BE2C (cell line): ENCODE results near the gene TBC1D2.

ENCODE experiments used
- DNase-seq: peaks from one replicate; pipeline ENCODE4 v3.0.0-alpha.2; 2020
- H3K27me3 ChIP-seq: fragments of 250-450 bp; sonication (Bioruptor Pico); 2 replicates; pipeline ENCODE4 v1.5.1; 2020; ENCODE audit warnings: mild to moderate bottlenecking
- H3K36me3 ChIP-seq: fragments of 250-450 bp; sonication (Bioruptor Pico); 2 replicates; pipeline ENCODE4 v1.5.1; 2020; ENCODE audit warnings: mild to moderate bottlenecking
- H3K4me1 ChIP-seq: fragments of 250-450 bp; sonication (Bioruptor Pico); 2 replicates; pipeline ENCODE4 v1.5.1; 2020
- H3K4me3 ChIP-seq: 2 replicates; pipeline ENCODE4 v1.5.1; 2011; ENCODE audit warnings: low read depth, low read length
- H3K9me3 ChIP-seq: fragments of 250-450 bp; sonication (Bioruptor Pico); 2 replicates; pipeline ENCODE4 v1.5.1; 2020
- TF ChIP-seq, protein P1 (sequence below): IDR thresholded peaks from 2 replicates; pipeline ENCODE4 v1.5.1; 2012; ENCODE audit warnings: mild to moderate bottlenecking, low read depth, low read length

The TBC1D2 gene

GRCh38 chr9:98191181-98191608 is 64.3 kb downstream of the TBC1D2 start:
- peak overlapping the region; percentile 74 for H3K4me3 ChIP-seq
- H3K36me3 ChIP-seq = no peaks in the 10 kb centered on the region

GRCh38 chr9:98190757-98191105 is 64.7 kb downstream of the TBC1D2 start:
- Histone ChIP-seq H3K4me3 (peak overlapping the region; percentile 74), H3K36me3 (no peaks in the 10 kb centered on the region)

More at GRCh38 chr9:98191181-98191608, 64.3 kb downstream of the TBC1D2 start:
- Histone ChIP-seq H3K4me1 (peaks cover 5% of the 10 kb centered on the region), H3K9me3 (no peaks in the 10 kb centered on the region), H3K27me3 (no peaks in the 10 kb centered on the region)
- no peak for DNase-seq
- TF ChIP-seq, protein P1, sequence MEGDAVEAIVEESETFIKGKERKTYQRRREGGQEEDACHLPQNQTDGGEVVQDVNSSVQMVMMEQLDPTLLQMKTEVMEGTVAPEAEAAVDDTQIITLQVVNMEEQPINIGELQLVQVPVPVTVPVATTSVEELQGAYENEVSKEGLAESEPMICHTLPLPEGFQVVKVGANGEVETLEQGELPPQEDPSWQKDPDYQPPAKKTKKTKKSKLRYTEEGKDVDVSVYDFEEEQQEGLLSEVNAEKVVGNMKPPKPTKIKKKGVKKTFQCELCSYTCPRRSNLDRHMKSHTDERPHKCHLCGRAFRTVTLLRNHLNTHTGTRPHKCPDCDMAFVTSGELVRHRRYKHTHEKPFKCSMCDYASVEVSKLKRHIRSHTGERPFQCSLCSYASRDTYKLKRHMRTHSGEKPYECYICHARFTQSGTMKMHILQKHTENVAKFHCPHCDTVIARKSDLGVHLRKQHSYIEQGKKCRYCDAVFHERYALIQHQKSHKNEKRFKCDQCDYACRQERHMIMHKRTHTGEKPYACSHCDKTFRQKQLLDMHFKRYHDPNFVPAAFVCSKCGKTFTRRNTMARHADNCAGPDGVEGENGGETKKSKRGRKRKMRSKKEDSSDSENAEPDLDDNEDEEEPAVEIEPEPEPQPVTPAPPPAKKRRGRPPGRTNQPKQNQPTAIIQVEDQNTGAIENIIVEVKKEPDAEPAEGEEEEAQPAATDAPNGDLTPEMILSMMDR = no peak

DNA sequence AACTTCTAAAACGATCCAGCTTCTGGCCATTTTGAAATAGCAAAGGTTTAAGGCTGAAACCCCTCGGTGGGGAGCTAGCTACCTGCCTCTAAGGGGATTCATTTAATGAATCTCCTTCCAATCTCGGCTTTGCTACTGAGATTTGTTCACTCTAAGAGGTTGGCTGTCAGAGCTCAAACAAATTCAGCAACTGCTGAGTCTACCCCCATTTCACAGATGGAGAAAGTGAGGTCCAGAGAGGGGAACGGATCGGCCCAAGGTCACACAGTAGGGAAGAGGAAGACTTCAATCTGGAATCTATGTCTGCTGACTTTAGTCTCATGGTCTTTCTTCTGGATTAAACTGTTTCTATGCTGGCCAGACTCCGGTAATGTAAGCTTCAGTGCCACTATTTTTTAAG is 66.0 kb downstream of the TBC1D2 start:
- no peak overlapping the region for H3K4me3 ChIP-seq
- TF ChIP-seq, protein P1 = no peak
- H3K9me3 ChIP-seq = no peaks in the 10 kb centered on the region
- no peaks in the 10 kb centered on the region for H3K36me3 ChIP-seq
- no peak for DNase-seq
- no peaks in the 10 kb centered on the region for H3K27me3 ChIP-seq
- H3K4me1 ChIP-seq = peaks cover 18% of the 10 kb centered on the region

More at GRCh38 chr9:98190757-98191105, 64.7 kb downstream of the TBC1D2 start:
- no peaks in the 10 kb centered on the region for H3K9me3 ChIP-seq
- DNase-seq = no peak
- TF ChIP-seq, protein P1 = no peak
- no peaks in the 10 kb centered on the region for H3K27me3 ChIP-seq
- H3K4me1 ChIP-seq = peaks cover 7% of the 10 kb centered on the region

- TF ChIP-seq, protein P1 = no peak
- H3K36me3 ChIP-seq = no peaks in the 10 kb centered on the region
- H3K27me3 ChIP-seq = no peaks in the 10 kb centered on the region
- H3K4me3 ChIP-seq = no peak overlapping the region
- H3K4me1 ChIP-seq = peaks cover 21% of the 10 kb centered on the region
- no peaks in the 10 kb centered on the region for H3K9me3 ChIP-seq
- no peak for DNase-seq
Observed at GRCh38 chr9:98187926-98188325, 67.5 kb downstream of the TBC1D2 start.

- H3K4me3 ChIP-seq = no peak overlapping the region
- no peak for DNase-seq
- TF ChIP-seq, protein P1 = no peak
- no peaks in the 10 kb centered on the region for H3K9me3 ChIP-seq
- H3K4me1 ChIP-seq = peaks cover 29% of the 10 kb centered on the region
- H3K36me3 ChIP-seq = no peaks in the 10 kb centered on the region
- no peaks in the 10 kb centered on the region for H3K27me3 ChIP-seq
Observed at GRCh38 chr9:98186236-98186635, 69.2 kb downstream of the TBC1D2 start.

DNA sequence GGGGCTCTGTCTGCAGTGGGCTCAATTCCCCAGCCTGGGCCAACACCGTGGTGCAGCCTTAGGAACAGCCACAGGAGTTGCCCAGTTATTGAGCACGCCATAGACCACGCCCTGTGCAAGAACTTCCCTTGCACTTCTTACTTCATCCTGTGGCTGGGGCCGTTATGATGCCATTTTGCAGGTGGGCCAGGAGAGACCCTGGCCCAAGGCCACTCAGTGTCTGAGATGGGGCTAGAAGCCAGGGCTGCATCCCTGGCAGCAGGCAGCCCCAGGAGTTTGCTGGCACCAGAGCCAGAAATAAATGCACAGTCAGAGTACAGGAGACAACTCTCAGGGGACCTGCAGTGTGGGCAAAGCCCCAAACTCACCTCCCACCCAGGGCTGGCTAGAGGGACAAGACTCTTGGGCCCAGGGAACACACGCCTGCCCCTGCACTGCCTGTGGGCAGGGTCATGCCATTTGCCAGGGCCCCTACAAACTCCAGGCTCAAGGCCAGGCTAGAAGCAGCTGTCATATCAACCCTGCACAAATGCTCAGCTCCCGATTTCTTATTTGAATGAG is 69.8 kb downstream of the TBC1D2 start:
- peak; percentile 82 for DNase-seq
- H3K4me1 ChIP-seq = peaks cover 25% of the 10 kb centered on the region
- TF ChIP-seq, protein P1 = no peak

More for the DNA sequence above, 69.8 kb downstream of the TBC1D2 start:
- Histone ChIP-seq H3K27me3 (no peaks in the 10 kb centered on the region), H3K36me3 (no peaks in the 10 kb centered on the region), H3K9me3 (no peaks in the 10 kb centered on the region), H3K4me3 (no peak overlapping the region)
